Measurements from ENCODE around the gene NME7. TPM values are rescaled to one million over a fixed set of nuclear protein-coding genes. Genes with fewer than 3 reads are reported as not detected.

NME7 gene
- polyA plus RNA-seq, 1 donor from 2014 or later, result 10.7 TPM

GRCh38 chr1:169149555-169150286 lies 217.9 kb downstream of the NME7 start:
- H3K27ac Mint-ChIP-seq, result no peak overlapping the region
- no peaks in the 10 kb centered on the region for H3K27me3 Mint-ChIP-seq
- H3K9me3 Mint-ChIP-seq, result no peaks in the 10 kb centered on the region
- H3K36me3 Mint-ChIP-seq, result peaks cover 2% of the 10 kb centered on the region
- H3K4me1 Mint-ChIP-seq, result no peaks in the 10 kb centered on the region
- H3K4me3 Mint-ChIP-seq, result no peak overlapping the region

- no peak overlapping the region for H3K27ac Mint-ChIP-seq
Measured at GRCh38 chr1:169148472-169149252, 218.9 kb downstream of the NME7 start.

GRCh38 chr1:169146576-169147214 lies 220.9 kb downstream of the NME7 start:
- H3K4me3 Mint-ChIP-seq, result no peak overlapping the region
- H3K27me3 Mint-ChIP-seq, result no peaks in the 10 kb centered on the region
- no peaks in the 10 kb centered on the region for H3K9me3 Mint-ChIP-seq
- peaks cover 2% of the 10 kb centered on the region for H3K36me3 Mint-ChIP-seq
- H3K4me1 Mint-ChIP-seq, result peaks cover 0 to 1% (median 0%) of the 10 kb centered on the region in 3 donors
- H3K27ac Mint-ChIP-seq, result no peak overlapping the region

More at GRCh38 chr1:169148472-169149252, 218.9 kb downstream of the NME7 start:
- H3K4me1 Mint-ChIP-seq, result peaks cover 0 to 1% (median 0%) of the 10 kb centered on the region in 3 donors
- no peaks in the 10 kb centered on the region for H3K9me3 Mint-ChIP-seq
- peaks cover 2% of the 10 kb centered on the region for H3K36me3 Mint-ChIP-seq
- no peaks in the 10 kb centered on the region for H3K27me3 Mint-ChIP-seq
- no peak overlapping the region for H3K4me3 Mint-ChIP-seq

GRCh38 chr1:169144941-169145626 lies 222.5 kb downstream of the NME7 start:
- no peaks in the 10 kb centered on the region for H3K27me3 Mint-ChIP-seq
- H3K4me3 Mint-ChIP-seq, result no peak overlapping the region
- H3K36me3 Mint-ChIP-seq, result peaks cover 3% of the 10 kb centered on the region
- H3K27ac Mint-ChIP-seq, result no peak overlapping the region
- H3K4me1 Mint-ChIP-seq, result peaks cover 0 to 1% (median 0%) of the 10 kb centered on the region in 3 donors
- H3K9me3 Mint-ChIP-seq, result no peaks in the 10 kb centered on the region

GRCh38 chr1:169143984-169144383 lies 223.6 kb downstream of the NME7 start:
- peaks cover 0 to 1% (median 0%) of the 10 kb centered on the region in 3 donors for H3K4me1 Mint-ChIP-seq
- H3K36me3 Mint-ChIP-seq, result peaks cover 3% of the 10 kb centered on the region
- H3K27me3 Mint-ChIP-seq, result no peaks in the 10 kb centered on the region
- no peak overlapping the region for H3K27ac Mint-ChIP-seq
- H3K4me3 Mint-ChIP-seq, result no peak overlapping the region
- no peaks in the 10 kb centered on the region for H3K9me3 Mint-ChIP-seq

GRCh38 chr1:169143346-169143745 lies 224.3 kb downstream of the NME7 start:
- Mint-ChIP-seq H3K27me3 (no peaks in the 10 kb centered on the region), H3K4me3 (no peak overlapping the region), H3K36me3 (peaks cover 3% of the 10 kb centered on the region), H3K27ac (peak overlapping the region in 1 of 3 donors; percentile 79), H3K4me1 (peaks cover 0 to 1% (median 0%) of the 10 kb centered on the region in 3 donors), H3K9me3 (no peaks in the 10 kb centered on the region)

GRCh38 chr1:169142129-169142528 lies 225.5 kb downstream of the NME7 start:
- H3K9me3 Mint-ChIP-seq, result no peaks in the 10 kb centered on the region
- no peak overlapping the region for H3K27ac Mint-ChIP-seq
- peaks cover 3% of the 10 kb centered on the region for H3K36me3 Mint-ChIP-seq
- no peak overlapping the region for H3K4me3 Mint-ChIP-seq
- H3K4me1 Mint-ChIP-seq, result peaks cover 0 to 1% (median 0%) of the 10 kb centered on the region in 3 donors
- no peaks in the 10 kb centered on the region for H3K27me3 Mint-ChIP-seq

- Mint-ChIP-seq H3K9me3 (no peaks in the 10 kb centered on the region), H3K4me1 (peaks cover 0 to 1% (median 0%) of the 10 kb centered on the region in 3 donors), H3K27ac (no peak overlapping the region), H3K27me3 (no peaks in the 10 kb centered on the region), H3K4me3 (no peak overlapping the region), H3K36me3 (peaks cover 3% of the 10 kb centered on the region)
Measured at GRCh38 chr1:169141356-169141755, 226.2 kb downstream of the NME7 start.

GRCh38 chr1:169138866-169139670 lies 228.5 kb downstream of the NME7 start:
- H3K27ac Mint-ChIP-seq, result no peak overlapping the region
- H3K27me3 Mint-ChIP-seq, result no peaks in the 10 kb centered on the region

GRCh38 chr1:169137357-169137756 lies 230.2 kb downstream of the NME7 start:
- H3K27me3 Mint-ChIP-seq, result no peaks in the 10 kb centered on the region
- H3K27ac Mint-ChIP-seq, result no peak overlapping the region
- H3K9me3 Mint-ChIP-seq, result no peaks in the 10 kb centered on the region
- no peak overlapping the region for H3K4me3 Mint-ChIP-seq
- no peaks in the 10 kb centered on the region for H3K4me1 Mint-ChIP-seq
- peaks cover 6% of the 10 kb centered on the region for H3K36me3 Mint-ChIP-seq

More at GRCh38 chr1:169138866-169139670, 228.5 kb downstream of the NME7 start:
- H3K4me3 Mint-ChIP-seq, result no peak overlapping the region
- peaks cover 3% of the 10 kb centered on the region for H3K36me3 Mint-ChIP-seq
- peaks cover 0 to under 1% (median 0%) of the 10 kb centered on the region in 3 donors for H3K4me1 Mint-ChIP-seq
- H3K9me3 Mint-ChIP-seq, result no peaks in the 10 kb centered on the region

GRCh38 chr1:169133801-169134502 lies 233.6 kb downstream of the NME7 start:
- Mint-ChIP-seq H3K9me3 (no peaks in the 10 kb centered on the region), H3K4me1 (no peaks in the 10 kb centered on the region), H3K27me3 (no peaks in the 10 kb centered on the region), H3K4me3 (no peak overlapping the region), H3K36me3 (peaks cover 5% of the 10 kb centered on the region), H3K27ac (no peak overlapping the region)

- Mint-ChIP-seq H3K9me3 (no peaks in the 10 kb centered on the region), H3K36me3 (peaks cover 5% of the 10 kb centered on the region), H3K4me1 (no peaks in the 10 kb centered on the region), H3K27me3 (no peaks in the 10 kb centered on the region), H3K4me3 (no peak overlapping the region), H3K27ac (no peak overlapping the region)
Measured at GRCh38 chr1:169133228-169133576, 234.4 kb downstream of the NME7 start.

GRCh38 chr1:169132512-169133227 lies 234.9 kb downstream of the NME7 start:
- Mint-ChIP-seq H3K36me3 (peaks cover 5% of the 10 kb centered on the region), H3K27ac (no peak overlapping the region), H3K4me1 (no peaks in the 10 kb centered on the region), H3K9me3 (no peaks in the 10 kb centered on the region), H3K27me3 (no peaks in the 10 kb centered on the region), H3K4me3 (no peak overlapping the region)

Measured in IgD-negative memory B cell (primary cell).